Measurements from ENCODE around the gene OGFOD2. TPM values are rescaled to one million over a fixed set of nuclear protein-coding genes. Genes with fewer than 3 reads are reported as not detected.

OGFOD2 gene
- total and polyA plus RNA-seq, 4 donors, result 8.0 to 18.6 (median 12.3) TPM

DNA sequence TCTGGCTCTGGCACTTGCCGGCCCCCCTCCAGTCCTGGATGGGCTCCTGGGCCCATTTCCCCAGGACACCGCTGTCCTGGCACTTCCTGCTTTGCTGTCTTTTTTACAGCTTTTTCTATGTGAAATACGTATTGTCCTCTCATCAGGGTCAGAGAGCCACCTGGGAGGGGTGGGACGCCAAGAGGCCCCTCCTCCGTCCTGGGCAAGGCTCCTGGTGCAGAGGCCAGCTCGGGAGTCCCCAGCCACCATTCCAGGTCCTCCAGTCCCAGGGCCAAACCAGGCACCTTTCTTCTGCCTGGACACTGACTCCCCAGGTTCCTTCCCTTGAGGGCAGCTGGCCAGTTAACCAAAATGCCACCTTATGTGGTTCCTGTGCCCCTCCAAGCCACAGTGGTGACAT is 28.2 kb downstream of the OGFOD2 start:
- no peak overlapping the region for H3K27ac ChIP-seq (ENCODE audit: low read depth in 1 of 2, low read length in 2 of 2)
- H3K4me1 ChIP-seq (ENCODE audit: control insufficient read depth in 4 of 4, insufficient read depth in 4 of 4, low read length in 3 of 4), result peaks cover 5 to 17% (median 14%) of the 10 kb centered on the region in 4 donors
- H3K36me3 ChIP-seq (ENCODE audit: control insufficient read depth in 4 of 4, insufficient read depth in 3 of 4, low read depth in 1 of 4, low read length in 3 of 4), result peaks cover 2 to 29% (median 11%) of the 10 kb centered on the region in 4 donors
- TF ChIP-seq GABPA (IDR thresholded peaks at IDR 0.05 in 1 of 2, conservative IDR thresholded peaks at IDR 0.05 in 1 of 2) (no peak), FOXA1 (IDR thresholded peaks at IDR 0.05) (no peak), YY1 (IDR thresholded peaks at IDR 0.05) (no peak), FOXA2 (IDR thresholded peaks at IDR 0.05) (no peak), TAF1 (conservative IDR thresholded peaks at IDR 0.05) (no peak), EGR1 (IDR thresholded peaks at IDR 0.05; ENCODE audit: low read depth in 2 of 2) (no peak), JUND (IDR thresholded peaks at IDR 0.05) (no peak)
- TF ChIP-seq, protein P1, sequence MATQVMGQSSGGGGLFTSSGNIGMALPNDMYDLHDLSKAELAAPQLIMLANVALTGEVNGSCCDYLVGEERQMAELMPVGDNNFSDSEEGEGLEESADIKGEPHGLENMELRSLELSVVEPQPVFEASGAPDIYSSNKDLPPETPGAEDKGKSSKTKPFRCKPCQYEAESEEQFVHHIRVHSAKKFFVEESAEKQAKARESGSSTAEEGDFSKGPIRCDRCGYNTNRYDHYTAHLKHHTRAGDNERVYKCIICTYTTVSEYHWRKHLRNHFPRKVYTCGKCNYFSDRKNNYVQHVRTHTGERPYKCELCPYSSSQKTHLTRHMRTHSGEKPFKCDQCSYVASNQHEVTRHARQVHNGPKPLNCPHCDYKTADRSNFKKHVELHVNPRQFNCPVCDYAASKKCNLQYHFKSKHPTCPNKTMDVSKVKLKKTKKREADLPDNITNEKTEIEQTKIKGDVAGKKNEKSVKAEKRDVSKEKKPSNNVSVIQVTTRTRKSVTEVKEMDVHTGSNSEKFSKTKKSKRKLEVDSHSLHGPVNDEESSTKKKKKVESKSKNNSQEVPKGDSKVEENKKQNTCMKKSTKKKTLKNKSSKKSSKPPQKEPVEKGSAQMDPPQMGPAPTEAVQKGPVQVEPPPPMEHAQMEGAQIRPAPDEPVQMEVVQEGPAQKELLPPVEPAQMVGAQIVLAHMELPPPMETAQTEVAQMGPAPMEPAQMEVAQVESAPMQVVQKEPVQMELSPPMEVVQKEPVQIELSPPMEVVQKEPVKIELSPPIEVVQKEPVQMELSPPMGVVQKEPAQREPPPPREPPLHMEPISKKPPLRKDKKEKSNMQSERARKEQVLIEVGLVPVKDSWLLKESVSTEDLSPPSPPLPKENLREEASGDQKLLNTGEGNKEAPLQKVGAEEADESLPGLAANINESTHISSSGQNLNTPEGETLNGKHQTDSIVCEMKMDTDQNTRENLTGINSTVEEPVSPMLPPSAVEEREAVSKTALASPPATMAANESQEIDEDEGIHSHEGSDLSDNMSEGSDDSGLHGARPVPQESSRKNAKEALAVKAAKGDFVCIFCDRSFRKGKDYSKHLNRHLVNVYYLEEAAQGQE (IDR thresholded peaks at IDR 0.05), result no peak
- TF ChIP-seq, protein P2, sequence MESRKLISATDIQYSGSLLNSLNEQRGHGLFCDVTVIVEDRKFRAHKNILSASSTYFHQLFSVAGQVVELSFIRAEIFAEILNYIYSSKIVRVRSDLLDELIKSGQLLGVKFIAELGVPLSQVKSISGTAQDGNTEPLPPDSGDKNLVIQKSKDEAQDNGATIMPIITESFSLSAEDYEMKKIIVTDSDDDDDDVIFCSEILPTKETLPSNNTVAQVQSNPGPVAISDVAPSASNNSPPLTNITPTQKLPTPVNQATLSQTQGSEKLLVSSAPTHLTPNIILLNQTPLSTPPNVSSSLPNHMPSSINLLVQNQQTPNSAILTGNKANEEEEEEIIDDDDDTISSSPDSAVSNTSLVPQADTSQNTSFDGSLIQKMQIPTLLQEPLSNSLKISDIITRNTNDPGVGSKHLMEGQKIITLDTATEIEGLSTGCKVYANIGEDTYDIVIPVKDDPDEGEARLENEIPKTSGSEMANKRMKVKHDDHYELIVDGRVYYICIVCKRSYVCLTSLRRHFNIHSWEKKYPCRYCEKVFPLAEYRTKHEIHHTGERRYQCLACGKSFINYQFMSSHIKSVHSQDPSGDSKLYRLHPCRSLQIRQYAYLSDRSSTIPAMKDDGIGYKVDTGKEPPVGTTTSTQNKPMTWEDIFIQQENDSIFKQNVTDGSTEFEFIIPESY (IDR thresholded peaks at IDR 0.05), result no peak
- TF ChIP-seq, protein P3, sequence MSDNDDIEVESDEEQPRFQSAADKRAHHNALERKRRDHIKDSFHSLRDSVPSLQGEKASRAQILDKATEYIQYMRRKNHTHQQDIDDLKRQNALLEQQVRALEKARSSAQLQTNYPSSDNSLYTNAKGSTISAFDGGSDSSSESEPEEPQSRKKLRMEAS (IDR thresholded peaks at IDR 0.05), result no peak
- TF ChIP-seq, protein P4, sequence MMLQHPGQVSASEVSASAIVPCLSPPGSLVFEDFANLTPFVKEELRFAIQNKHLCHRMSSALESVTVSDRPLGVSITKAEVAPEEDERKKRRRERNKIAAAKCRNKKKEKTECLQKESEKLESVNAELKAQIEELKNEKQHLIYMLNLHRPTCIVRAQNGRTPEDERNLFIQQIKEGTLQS (IDR thresholded peaks at IDR 0.05), result no peak
- no peak overlapping the region for H3K4me3 ChIP-seq (ENCODE audit: low read depth in 1 of 3, low read length in 3 of 3)
- H3K9me3 ChIP-seq (ENCODE audit: control insufficient read depth in 4 of 4, low read length in 3 of 4), result no peaks in the 10 kb centered on the region
- DNase-seq (ENCODE audit: low spot score), result no peak
- no peak overlapping the region for H3K9ac ChIP-seq (ENCODE audit: low read depth in 1 of 2, low read length in 2 of 2)
- no peaks in the 10 kb centered on the region for H3K27me3 ChIP-seq (ENCODE audit: control insufficient read depth in 4 of 4, insufficient read depth in 4 of 4, low read length in 3 of 4)
- WGBS, result 92% methylated on average over 6 of the region's 6 CpGs

DNA sequence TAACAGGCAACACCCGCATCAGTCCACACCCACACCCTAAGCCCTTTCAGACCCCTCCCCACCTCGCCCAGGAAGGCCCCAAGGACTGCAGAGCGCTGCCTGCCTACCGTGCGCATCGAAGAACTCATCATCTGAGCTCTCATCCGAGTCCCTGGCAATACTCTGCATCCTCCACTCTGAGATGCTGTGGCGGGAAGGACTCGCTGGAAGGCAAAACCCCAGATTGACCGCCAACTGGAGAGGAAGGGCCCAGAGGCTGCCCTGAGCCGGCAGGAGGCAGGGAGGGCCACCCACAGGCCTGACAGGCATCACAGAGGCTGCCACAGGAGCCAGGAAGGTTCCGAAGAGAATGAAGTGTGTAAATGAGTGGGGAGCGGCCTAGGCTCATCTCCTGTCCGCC is 29.2 kb downstream of the OGFOD2 start:
- H3K9me3 ChIP-seq (ENCODE audit: control insufficient read depth in 4 of 4, low read length in 3 of 4), result no peaks in the 10 kb centered on the region
- DNase-seq (ENCODE audit: low spot score), result no peak
- H3K9ac ChIP-seq (ENCODE audit: low read depth in 1 of 2, low read length in 2 of 2), result no peak overlapping the region
- peaks cover 2 to 39% (median 18%) of the 10 kb centered on the region in 4 donors for H3K36me3 ChIP-seq (ENCODE audit: control insufficient read depth in 4 of 4, insufficient read depth in 3 of 4, low read depth in 1 of 4, low read length in 3 of 4)
- WGBS, result 95% methylated on average over 14 of the region's 14 CpGs
- H3K27ac ChIP-seq (ENCODE audit: low read depth in 1 of 2, low read length in 2 of 2), result no peak overlapping the region
- H3K4me1 ChIP-seq (ENCODE audit: control insufficient read depth in 4 of 4, insufficient read depth in 4 of 4, low read length in 3 of 4), result peaks cover 0 to 7% (median 5%) of the 10 kb centered on the region in 4 donors
- H3K27me3 ChIP-seq (ENCODE audit: control insufficient read depth in 4 of 4, insufficient read depth in 4 of 4, low read length in 3 of 4), result no peaks in the 10 kb centered on the region
- no peak overlapping the region for H3K4me3 ChIP-seq (ENCODE audit: low read depth in 1 of 3, low read length in 3 of 3)
- no peak for TF ChIP-seq EGR1 (IDR thresholded peaks at IDR 0.05; ENCODE audit: low read depth in 2 of 2)
- TF ChIP-seq, protein P5, sequence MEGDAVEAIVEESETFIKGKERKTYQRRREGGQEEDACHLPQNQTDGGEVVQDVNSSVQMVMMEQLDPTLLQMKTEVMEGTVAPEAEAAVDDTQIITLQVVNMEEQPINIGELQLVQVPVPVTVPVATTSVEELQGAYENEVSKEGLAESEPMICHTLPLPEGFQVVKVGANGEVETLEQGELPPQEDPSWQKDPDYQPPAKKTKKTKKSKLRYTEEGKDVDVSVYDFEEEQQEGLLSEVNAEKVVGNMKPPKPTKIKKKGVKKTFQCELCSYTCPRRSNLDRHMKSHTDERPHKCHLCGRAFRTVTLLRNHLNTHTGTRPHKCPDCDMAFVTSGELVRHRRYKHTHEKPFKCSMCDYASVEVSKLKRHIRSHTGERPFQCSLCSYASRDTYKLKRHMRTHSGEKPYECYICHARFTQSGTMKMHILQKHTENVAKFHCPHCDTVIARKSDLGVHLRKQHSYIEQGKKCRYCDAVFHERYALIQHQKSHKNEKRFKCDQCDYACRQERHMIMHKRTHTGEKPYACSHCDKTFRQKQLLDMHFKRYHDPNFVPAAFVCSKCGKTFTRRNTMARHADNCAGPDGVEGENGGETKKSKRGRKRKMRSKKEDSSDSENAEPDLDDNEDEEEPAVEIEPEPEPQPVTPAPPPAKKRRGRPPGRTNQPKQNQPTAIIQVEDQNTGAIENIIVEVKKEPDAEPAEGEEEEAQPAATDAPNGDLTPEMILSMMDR (IDR thresholded peaks at IDR 0.05; ENCODE audit: low read depth, low read length, missing input control), result no peak
- TF ChIP-seq, protein P3 (IDR thresholded peaks at IDR 0.05), result no peak
- no peak for TF ChIP-seq GABPA (IDR thresholded peaks at IDR 0.05 in 1 of 2, conservative IDR thresholded peaks at IDR 0.05 in 1 of 2)
- TF ChIP-seq, protein P2 (IDR thresholded peaks at IDR 0.05), result no peak
- no peak for TF ChIP-seq FOXA2 (IDR thresholded peaks at IDR 0.05)
- TF ChIP-seq, protein P4 (IDR thresholded peaks at IDR 0.05), result no peak
- TF ChIP-seq YY1 (IDR thresholded peaks at IDR 0.05), result no peak
- TF ChIP-seq, protein P1 (IDR thresholded peaks at IDR 0.05), result no peak
- TF ChIP-seq HNF4G (IDR thresholded peaks at IDR 0.05), result no peak
- TF ChIP-seq NR2F2 (IDR thresholded peaks at IDR 0.05), result no peak
- no peak for TF ChIP-seq JUND (IDR thresholded peaks at IDR 0.05)
- no peak for TF ChIP-seq RAD21 (IDR thresholded peaks at IDR 0.05)
- no peak for TF ChIP-seq HNF4A (conservative IDR thresholded peaks at IDR 0.05)
- no peak for TF ChIP-seq SP1 (IDR thresholded peaks at IDR 0.05)

Measured in liver (tissue), 9 donors.